Measurements from ENCODE around the gene ZEB1.
"Not testable (repeated sequence)": the region's sequence is repeated elsewhere in the genome, so short reads cannot be mapped to it uniquely, and the experiment has no call there.

Gene ZEB1

GRCh38 chr10:31318382-31318853, 598 bp upstream of the ZEB1 start:
- DNase-seq (ENCODE audit: low read depth, low spot score), result no peak

DNA sequence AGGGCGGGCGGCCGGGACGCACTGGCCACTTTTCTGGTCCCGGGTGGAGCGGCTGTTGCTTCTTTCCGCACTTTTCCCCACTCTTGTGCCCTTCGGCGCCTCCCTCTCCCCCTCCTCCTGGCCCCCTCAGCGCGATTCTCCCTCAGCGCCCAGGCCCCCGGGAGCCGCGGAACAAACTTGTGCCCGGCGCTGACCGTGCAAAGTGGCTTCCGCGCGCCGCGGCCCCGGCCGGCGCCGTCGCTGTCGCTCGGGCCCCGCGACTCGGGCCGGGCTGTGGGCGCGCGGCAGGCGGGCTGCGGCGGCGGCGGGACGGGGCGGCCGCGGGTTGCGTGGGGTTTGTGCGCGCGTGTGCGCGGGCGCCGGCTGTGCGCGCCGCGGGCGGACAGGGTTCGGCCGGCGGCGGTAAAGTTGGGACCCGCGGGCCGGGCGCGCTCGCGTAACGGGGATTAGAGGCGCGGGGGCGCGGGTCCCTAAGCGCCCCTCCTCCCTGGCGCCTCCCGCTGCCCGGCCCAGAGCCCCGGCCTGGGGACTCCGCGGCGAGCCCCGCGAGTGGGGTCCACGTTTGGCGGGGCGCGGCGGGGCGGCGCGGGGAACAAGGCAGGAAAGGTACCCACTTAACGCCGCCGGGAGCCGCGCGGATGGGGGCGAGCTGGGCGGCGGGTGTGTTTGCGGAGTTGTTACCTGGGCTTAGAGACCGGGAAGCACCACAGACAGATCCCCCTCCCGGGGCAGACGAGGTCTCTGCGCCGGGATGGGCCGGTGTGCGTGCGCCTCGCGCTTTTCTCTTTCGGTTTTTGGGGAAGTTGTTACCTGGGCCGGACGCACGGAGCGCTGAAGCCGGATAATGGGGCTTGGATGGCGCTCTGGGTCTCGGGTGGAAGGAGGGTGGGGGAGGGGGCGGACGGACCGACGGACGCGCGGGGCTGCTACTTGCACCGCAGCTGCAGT, 860 bp downstream of the ZEB1 start:
- DNase-seq (ENCODE audit: low read depth, low spot score), result peak; percentile 21

DNA sequence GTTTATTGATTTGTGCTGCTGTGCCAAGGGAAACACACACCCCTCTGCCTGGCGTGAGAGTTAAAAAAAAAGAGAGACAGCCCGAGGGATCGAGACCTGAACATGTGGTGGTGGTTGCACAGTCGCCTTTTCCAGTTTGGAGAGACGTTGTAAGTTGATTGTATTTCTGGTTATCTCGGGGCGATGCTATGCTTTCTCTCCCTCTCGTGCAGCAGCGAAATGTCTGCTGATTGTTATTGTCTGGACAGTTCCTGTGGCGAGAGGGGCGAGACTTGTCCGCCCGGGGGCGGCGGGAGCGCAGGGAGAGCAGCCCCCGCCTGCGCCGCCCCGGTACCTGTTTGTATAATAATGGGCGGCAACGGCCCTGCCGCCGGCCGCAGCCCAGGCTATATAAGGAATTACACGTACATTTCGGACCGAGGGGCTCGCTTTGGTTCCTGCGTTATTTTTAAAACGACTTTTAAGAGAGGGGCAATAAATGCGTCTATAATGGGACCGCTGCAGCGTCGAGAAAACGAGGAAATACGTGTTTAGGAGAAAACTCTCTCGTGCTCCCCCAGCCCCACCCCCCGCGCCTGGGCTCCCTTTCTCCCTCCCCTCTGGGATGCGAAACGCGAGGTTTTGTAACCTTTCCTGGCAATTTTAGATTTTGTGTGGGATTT, 1.7 kb downstream of the ZEB1 start:
- peak; percentile 1 for DNase-seq (ENCODE audit: low read depth, low spot score)

DNA sequence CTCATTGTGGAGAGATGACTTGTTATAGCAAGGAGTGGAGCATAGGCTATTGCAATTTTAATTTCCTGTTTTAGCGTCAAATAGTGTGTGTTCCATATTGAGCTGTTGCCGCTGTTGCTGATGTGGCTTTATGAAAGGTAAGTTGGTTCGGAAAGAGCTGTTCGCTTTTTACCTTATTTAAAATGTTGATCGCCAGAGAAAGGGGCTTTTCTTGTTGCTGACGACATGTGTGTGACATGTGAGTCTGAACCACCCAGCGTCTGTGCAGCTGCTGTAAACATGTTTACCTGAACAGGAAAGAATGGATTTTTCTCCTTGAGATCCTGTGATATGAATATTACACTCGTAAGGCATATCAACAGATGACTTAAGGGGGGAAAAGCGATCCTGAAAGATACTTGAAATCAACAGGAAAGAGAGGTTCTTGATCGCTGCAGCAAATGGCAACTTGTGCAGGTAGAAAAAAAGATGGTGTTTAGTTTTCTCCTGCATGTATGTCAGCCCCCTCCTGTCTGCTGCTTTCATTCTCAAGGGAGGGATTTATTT, 2.5 kb downstream of the ZEB1 start:
- no peak for DNase-seq (ENCODE audit: low read depth, low spot score)

DNA sequence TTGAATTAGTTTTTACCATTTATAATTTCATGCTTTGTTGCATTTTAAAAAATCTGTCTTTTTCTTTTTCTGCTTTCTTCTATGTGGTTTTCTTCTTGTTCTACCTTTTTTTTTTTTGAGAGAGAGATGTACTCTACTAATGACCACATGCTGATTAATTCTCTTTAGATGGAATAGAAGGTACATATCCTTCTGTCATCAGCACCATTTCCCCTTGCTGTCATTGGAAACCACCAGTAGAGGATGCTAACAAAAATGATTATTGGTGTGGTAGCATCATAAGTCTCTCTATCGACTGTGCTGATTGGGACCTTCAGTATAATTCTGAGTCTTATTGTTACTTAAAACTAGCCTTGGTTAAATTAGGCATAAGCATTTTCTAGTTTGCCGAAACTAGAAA, 3.6 kb downstream of the ZEB1 start:
- DNase-seq (ENCODE audit: low read depth, low spot score), result no peak

DNA sequence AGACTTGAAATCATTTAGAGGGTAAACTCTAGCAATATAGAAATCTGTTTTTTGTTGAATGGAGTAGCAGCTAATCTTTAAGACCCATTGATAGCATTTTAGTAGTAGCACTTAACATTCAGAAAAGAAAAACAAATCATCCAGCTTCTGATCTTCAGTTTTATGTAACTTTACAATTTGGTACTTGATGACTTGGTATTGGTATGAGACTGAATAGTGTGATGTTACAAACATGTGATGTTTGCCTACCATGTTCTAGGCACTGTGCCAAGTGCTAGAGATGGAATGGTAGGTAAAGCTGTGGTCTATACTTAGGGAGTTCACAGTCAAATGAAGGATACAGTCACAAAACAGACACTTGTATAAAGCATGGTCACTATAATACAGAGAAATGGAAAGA, 21.3 kb downstream of the ZEB1 start:
- DNase-seq (ENCODE audit: low read depth, low spot score), result no peak

DNA sequence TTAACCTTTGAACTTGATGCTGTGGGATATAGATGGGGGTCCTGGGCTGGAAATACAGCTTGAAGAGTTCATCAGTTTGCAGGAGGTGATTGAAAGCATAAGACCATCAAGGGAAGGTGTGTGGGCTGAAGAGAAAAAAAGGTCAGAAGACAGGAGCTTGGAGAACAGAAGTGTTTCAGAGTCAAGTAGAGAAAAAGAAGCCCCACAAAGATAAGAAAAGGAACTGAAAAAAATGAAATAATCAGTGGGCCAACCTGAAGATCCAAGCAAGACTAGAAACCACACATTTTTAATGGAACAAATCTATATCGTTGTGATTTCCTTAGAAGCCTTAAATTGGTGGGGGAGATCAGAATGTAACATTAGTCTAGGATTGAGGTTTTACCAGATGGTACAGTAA, 22.5 kb downstream of the ZEB1 start:
- no peak for DNase-seq (ENCODE audit: low read depth, low spot score)

DNA sequence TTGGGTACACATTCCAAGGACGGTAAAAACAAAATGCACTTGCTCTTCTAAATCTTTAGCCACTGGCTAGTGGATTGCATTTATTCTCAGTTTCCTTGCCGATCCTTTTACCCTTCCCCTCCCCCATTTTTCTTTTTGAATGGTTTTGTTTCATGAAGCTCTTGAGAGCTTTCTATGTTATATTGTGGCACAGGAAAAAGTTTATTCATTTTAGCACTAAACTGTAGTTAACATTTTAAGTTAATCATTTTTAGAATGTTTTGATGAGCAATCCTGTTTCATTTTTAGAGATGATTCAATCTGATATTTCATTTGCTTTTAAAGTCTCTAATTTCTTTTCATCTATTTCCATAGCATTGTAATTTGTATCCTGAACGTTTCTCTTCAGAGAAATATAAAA, 24.0 kb downstream of the ZEB1 start:
- DNase-seq (ENCODE audit: low read depth, low spot score), result no peak

DNA sequence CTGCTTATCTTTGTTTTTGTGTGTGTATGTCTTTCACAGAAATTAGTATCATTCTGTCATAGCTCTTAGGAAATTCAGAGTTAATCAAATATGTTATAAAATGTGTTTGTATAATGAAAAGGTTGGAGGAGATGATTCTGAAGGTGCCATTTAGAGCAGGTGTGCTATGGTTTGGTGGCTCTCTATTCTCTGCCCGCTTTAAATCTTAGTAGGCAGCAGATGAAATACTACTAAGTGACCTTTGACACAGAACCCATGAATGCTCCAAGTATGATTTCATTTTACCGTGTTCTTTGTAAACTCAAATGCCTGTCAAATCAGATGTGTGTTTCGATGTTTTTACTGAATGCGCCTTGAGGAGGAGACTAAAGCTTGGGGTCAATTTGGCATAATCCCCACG, 24.5 kb downstream of the ZEB1 start:
- DNase-seq (ENCODE audit: low read depth, low spot score), result no peak

GRCh38 chr10:31345886-31346285, 26.9 kb downstream of the ZEB1 start:
- no peak for DNase-seq (ENCODE audit: low read depth, low spot score)

GRCh38 chr10:31346953-31347352, 27.9 kb downstream of the ZEB1 start:
- DNase-seq (ENCODE audit: low read depth, low spot score), result no peak

GRCh38 chr10:31347705-31348104, 28.7 kb downstream of the ZEB1 start:
- DNase-seq (ENCODE audit: low read depth, low spot score), result no peak

GRCh38 chr10:31350891-31351290, 31.9 kb downstream of the ZEB1 start:
- DNase-seq (ENCODE audit: low read depth, low spot score), result no peak

GRCh38 chr10:31352436-31353226, 33.6 kb downstream of the ZEB1 start:
- DNase-seq (ENCODE audit: low read depth, low spot score), result no peak

- DNase-seq (ENCODE audit: low read depth, low spot score), result no peak
Measured at GRCh38 chr10:31353574-31353973, 34.6 kb downstream of the ZEB1 start.

DNA sequence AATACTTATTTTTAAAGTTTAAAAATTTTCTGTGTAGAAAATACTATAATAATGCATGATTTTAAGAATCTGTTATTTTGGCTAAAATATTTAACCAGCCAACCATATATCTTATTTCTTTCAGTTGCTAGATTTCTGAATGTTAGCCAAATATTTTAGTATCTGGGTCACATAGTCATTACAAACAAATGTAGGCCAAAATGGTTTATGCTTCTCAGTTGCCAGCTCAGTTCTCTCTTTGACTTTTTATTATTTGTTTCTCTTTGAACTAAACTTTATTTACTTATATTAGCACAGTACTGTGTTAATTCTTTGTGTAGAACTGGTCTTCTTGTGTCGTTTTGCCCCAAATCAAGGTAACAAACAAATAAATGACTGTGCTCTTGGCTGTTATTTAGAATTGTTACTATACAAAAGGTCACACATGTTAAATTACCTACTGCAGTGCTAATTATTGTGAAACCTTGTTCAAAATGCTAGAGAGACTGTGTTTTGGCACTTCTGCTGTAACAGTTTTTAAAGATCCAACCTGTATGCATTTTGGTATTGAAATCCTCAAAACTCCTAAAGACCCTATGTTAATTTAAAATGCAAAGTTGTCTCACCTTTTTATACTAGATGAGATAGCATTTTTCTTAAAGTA, 39.8 kb downstream of the ZEB1 start:
- no peak for DNase-seq (ENCODE audit: low read depth, low spot score)

GRCh38 chr10:31359979-31360378, 41.0 kb downstream of the ZEB1 start:
- no peak for DNase-seq (ENCODE audit: low read depth, low spot score)

DNA sequence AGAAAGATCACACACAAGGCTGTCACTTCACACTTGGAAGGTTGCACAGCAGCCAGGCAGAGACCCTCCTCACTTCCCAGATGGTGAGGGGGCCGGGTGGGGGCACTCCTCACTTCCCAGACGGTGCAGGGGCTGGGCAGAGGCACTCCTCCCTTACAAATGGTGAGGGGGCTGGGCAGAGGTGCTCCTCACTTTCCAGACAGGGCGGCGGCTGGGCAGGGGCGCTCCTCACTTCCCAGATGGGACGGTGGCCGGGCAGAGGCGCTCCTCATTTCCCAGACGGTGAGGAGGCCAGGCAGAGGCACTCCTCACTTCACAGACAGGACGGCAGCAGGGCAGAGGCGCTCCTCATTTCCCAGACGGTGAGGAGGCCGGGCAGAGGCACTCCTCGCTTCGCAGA, 42.5 kb downstream of the ZEB1 start:
- DNase-seq (ENCODE audit: low read depth, low spot score), result not testable (repeated sequence)

GRCh38 chr10:31362023-31362641, 43.1 kb downstream of the ZEB1 start:
- no peak for DNase-seq (ENCODE audit: low read depth, low spot score)

DNA sequence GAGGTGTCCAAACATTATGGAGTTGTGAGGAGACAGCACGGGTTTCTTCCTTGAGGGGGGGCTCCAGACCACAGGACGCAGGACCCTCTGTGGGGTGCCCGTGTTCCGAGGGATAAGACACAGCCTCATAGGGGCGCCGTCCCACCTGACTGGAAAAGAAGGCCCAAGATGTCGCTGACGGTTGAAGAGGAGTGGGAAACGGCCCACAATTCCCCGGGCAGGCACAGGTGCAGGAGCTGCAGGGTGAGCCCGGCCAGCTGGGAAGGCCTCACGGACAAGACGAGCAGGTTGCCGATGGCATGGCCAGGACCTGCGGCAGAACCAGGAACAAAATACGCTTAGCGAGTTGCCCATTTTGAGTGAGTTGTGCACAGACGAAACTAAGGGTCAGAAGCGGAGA, 44.7 kb downstream of the ZEB1 start:
- DNase-seq (ENCODE audit: low read depth, low spot score), result not testable (repeated sequence)

- DNase-seq (ENCODE audit: low read depth, low spot score), result not testable (repeated sequence)
Measured at GRCh38 chr10:31364238-31364637, 45.2 kb downstream of the ZEB1 start.
